Measurements from ENCODE around the gene SLIT3.

DNA sequence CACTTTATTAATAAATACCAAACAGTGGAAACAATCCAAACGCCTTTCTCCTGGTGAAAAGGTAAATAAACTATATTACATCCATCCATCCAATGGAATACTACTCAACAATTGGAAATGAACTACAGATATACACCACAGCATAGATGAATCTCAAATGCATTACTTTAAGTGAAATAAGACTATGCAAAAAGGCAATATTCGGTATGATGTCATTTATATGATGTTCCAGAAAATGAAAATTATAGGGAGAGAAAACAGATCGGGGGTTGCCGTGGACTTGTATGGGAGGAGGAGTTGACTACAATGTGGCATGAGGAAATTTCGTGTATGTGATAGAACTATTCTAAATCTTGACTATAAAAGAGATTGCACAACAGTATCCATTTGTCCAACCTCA, 27.5 kb upstream of the SLIT3 start:
- TF ChIP-seq, protein P1, sequence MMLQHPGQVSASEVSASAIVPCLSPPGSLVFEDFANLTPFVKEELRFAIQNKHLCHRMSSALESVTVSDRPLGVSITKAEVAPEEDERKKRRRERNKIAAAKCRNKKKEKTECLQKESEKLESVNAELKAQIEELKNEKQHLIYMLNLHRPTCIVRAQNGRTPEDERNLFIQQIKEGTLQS (IDR thresholded peaks at IDR 0.05): no peak
- TF ChIP-seq, protein P1 (CRISPR knock-in tag; conservative IDR thresholded peaks at IDR 0.05): no peak
- TF ChIP-seq TEAD2 (tag; IDR thresholded peaks at IDR 0.05) (no peak), RBBP5 (IDR thresholded peaks at IDR 0.05; ENCODE audit: borderline replicate concordance, insufficient read depth, low read length, poor library complexity, severe bottlenecking) (no peak)
- TF ChIP-seq, protein P2, sequence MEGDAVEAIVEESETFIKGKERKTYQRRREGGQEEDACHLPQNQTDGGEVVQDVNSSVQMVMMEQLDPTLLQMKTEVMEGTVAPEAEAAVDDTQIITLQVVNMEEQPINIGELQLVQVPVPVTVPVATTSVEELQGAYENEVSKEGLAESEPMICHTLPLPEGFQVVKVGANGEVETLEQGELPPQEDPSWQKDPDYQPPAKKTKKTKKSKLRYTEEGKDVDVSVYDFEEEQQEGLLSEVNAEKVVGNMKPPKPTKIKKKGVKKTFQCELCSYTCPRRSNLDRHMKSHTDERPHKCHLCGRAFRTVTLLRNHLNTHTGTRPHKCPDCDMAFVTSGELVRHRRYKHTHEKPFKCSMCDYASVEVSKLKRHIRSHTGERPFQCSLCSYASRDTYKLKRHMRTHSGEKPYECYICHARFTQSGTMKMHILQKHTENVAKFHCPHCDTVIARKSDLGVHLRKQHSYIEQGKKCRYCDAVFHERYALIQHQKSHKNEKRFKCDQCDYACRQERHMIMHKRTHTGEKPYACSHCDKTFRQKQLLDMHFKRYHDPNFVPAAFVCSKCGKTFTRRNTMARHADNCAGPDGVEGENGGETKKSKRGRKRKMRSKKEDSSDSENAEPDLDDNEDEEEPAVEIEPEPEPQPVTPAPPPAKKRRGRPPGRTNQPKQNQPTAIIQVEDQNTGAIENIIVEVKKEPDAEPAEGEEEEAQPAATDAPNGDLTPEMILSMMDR (IDR thresholded peaks at IDR 0.05 in 2 of 3, conservative IDR thresholded peaks at IDR 0.05 in 1 of 3; ENCODE audit: insufficient read depth in 2 of 3, low read depth in 1 of 3, low read length in 3 of 3): no peak
- TF ChIP-seq, protein P3, sequence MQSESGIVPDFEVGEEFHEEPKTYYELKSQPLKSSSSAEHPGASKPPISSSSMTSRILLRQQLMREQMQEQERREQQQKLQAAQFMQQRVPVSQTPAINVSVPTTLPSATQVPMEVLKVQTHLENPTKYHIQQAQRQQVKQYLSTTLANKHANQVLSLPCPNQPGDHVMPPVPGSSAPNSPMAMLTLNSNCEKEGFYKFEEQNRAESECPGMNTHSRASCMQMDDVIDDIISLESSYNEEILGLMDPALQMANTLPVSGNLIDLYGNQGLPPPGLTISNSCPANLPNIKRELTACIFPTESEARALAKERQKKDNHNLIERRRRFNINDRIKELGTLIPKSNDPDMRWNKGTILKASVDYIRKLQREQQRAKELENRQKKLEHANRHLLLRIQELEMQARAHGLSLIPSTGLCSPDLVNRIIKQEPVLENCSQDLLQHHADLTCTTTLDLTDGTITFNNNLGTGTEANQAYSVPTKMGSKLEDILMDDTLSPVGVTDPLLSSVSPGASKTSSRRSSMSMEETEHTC (IDR thresholded peaks at IDR 0.05): no peak
